GM12878 (cell line): ENCODE results near the gene FANCC. TPM values are rescaled to one million over a fixed set of nuclear protein-coding genes. Genes with fewer than 3 reads are reported as not detected.

Experiments used
- ATAC-seq: fragments of 200-7000 bp; cut with Tn5 transposase; 3 replicates; pipeline ENCODE4 v1.9.1; 2020; ENCODE audit warnings: mild to moderate bottlenecking, moderate library complexity
- BruUV-seq: library from RNA; stranded (reverse); fragments of 400-500 nt; replicated peaks from 2 replicates; lab custom pipeline; 2021; lab: Mats Ljungman, UMichigan
- CTCF ChIA-PET: fragments of 300-600 bp; sonication (Branson Sonifier 250); formaldehyde crosslinking; extraction: SDS; loops from one replicate; lab custom pipeline; 2021; ENCODE audit warnings: inconsistent platforms; lab: Yijun Ruan, JAX
- POLR2A ChIA-PET: fragments of 350-600 bp; formaldehyde crosslinking; extraction: SDS; loops from one replicate; lab custom pipeline; 2021; ENCODE audit warnings: inconsistent platforms; lab: Charles Lee
- RAD21 ChIA-PET: fragments of 300-600 bp; sonication (Branson Sonifier 250); formaldehyde crosslinking; loops from one replicate; lab custom pipeline; 2023; ENCODE audit warnings: antibody characterized with exemption; ENCODE audit not compliant: unreplicated experiment; lab: Charles Lee
- SMC1A ChIA-PET: fragments of 300-600 bp; sonication (Branson Sonifier 250); formaldehyde crosslinking; loops from one replicate; lab custom pipeline; 2023; ENCODE audit not compliant: unreplicated experiment, uncharacterized antibody; lab: Charles Lee
- DNase-seq: peaks from one replicate; pipeline ENCODE4 v3.0.0-alpha.2; 2011; ENCODE audit warnings: low read depth, low spot score
- FAIRE-seq: peaks from 3 replicates; lab custom pipeline; 2011; peaks lifted over from hg19 to GRCh38; lab: Jason Lieb, UNC
- H2AFZ ChIP-seq: 2 replicates; pipeline ENCODE4 v1.6.0; 2011; ENCODE audit warnings: low read depth, low read length, control low read depth; ENCODE audit not compliant: control insufficient read depth
- H3K27ac ChIP-seq: 2 replicates; pipeline ENCODE4 v1.5.1; 2011; ENCODE audit warnings: control low read depth; ENCODE audit not compliant: control insufficient read depth, insufficient read depth
- H3K27me3 ChIP-seq, 2 experiments: replicated peaks in 1 of 2; 2 replicates each; pipeline versions ENCODE4 v1.6.0 to v1.6.1; 2011; ENCODE audit warnings: low read length in 1 of 2; ENCODE audit not compliant: control insufficient read depth in 2 of 2, insufficient read depth in 2 of 2
- H3K36me3 ChIP-seq, 2 experiments: 2 replicates each; pipeline ENCODE4 v1.5.1; 2011; ENCODE audit warnings: low read length in 1 of 2; ENCODE audit not compliant: control insufficient read depth in 2 of 2, insufficient read depth in 2 of 2
- H3K4me1 ChIP-seq: 2 replicates; pipeline ENCODE4 v1.6.1; 2011; ENCODE audit warnings: mild to moderate bottlenecking, low read length, moderate library complexity, mixed read lengths; ENCODE audit not compliant: control insufficient read depth, insufficient read depth
- H3K4me2 ChIP-seq: 2 replicates; pipeline ENCODE4 v1.6.0; 2011; ENCODE audit warnings: control low read depth; ENCODE audit not compliant: control insufficient read depth, insufficient read depth
- H3K4me3 ChIP-seq: fragments of 200-600 bp; sonication (generic); 2 replicates; pipeline ENCODE4 v1.5.1; 2016
- H3K79me2 ChIP-seq: 2 replicates; pipeline ENCODE4 v1.6.0; 2011; ENCODE audit warnings: low read length; ENCODE audit not compliant: control insufficient read depth, insufficient read depth
- H3K9ac ChIP-seq: 2 replicates; pipeline ENCODE4 v1.8.0; 2011; ENCODE audit warnings: low read length, control low read depth, mixed read lengths; ENCODE audit not compliant: control insufficient read depth, insufficient read depth
- H3K9me3 ChIP-seq: replicated peaks from 3 replicates; pipeline ENCODE4 v1.5.1; 2011; ENCODE audit warnings: mild to moderate bottlenecking, low read length; ENCODE audit not compliant: control insufficient read depth, insufficient read depth
- H4K20me1 ChIP-seq: 2 replicates; pipeline ENCODE4 v1.6.0; 2011; ENCODE audit not compliant: control insufficient read depth, insufficient read depth
- LARP7 ChIP-seq: fragments of 450-650 bp; IDR thresholded peaks from 2 replicates; pipeline ENCODE4 v1.6.1; 2017; ENCODE audit warnings: mild to moderate bottlenecking
- NFYB ChIP-seq: IDR thresholded peaks from 2 replicates; pipeline ENCODE4 v1.6.1; 2011; ENCODE audit warnings: low read depth, mild to moderate bottlenecking, low read length, improper control_type of control experiment, moderate library complexity; ENCODE audit not compliant: insufficient read depth
- PAX5 ChIP-seq: IDR thresholded peaks from 2 replicates; pipeline ENCODE4 v1.6.1; 2011; ENCODE audit warnings: low read depth, low read length, borderline replicate concordance
- RAD21 ChIP-seq: IDR thresholded peaks from 2 replicates; pipeline ENCODE4 v1.6.1; 2011; ENCODE audit warnings: mild to moderate bottlenecking, low read depth, low read length, moderate library complexity; ENCODE audit not compliant: insufficient read depth
- ZNF24 ChIP-seq: fragments of 450-650 bp; IDR thresholded peaks from 2 replicates; pipeline ENCODE4 v1.6.1; 2017; ENCODE audit warnings: antibody characterized with exemption, mild to moderate bottlenecking
- WGBS: methylation state at CpG from one replicate; pipeline ENCODE4 v1.1.6; 2016; ENCODE audit warnings: low lambda C conversion rate; ENCODE audit not compliant: insufficient replicate concordance, insufficient coverage; ENCODE audit errors: missing lambda C conversion rate; 5-methylcytosine and 5-hydroxymethylcytosine counted together
- in situ Hi-C: fragments of 300-500 bp; cut with MboI; formaldehyde crosslinking; loops from 9 replicates; pipeline ENCODE4 v1.14.3; 2018; ENCODE audit warnings: mixed read lengths
- intact Hi-C: fragments of 100-400 bp; cut with micrococcal nuclease; formaldehyde crosslinking; loops from one replicate; pipeline ENCODE4 v1.14.2; 2022; ENCODE audit not compliant: unreplicated experiment
- polyA plus RNA-seq, 11 experiments: library from polyadenylated mRNA; depleted of rRNA in 4 of 11; unstranded in 6 of 11; stranded (reverse) in 5 of 11; fragments of >200 nt; fragmentation: Nextera tagmentation in 4 of 11; fragmentation: Illumina TruSeq in 1 of 11; extraction: Ambion mirVana in 4 of 11; extraction: Trizol in 1 of 11; gene quantifications; 1 replicate in 1 of 11; 2 replicates in 10 of 11; pipeline versions ENCODE4 v1.2.1 to v1.2.3, GENCODE V29; 2011 to 2016; ENCODE audit warnings: inconsistent platforms in 2 of 11, missing spikeins in 2 of 11, low read depth in 1 of 11
- total RNA-seq, 4 experiments: library from RNA; depleted of rRNA in 3 of 4; stranded (reverse); fragments of >200 nt in 3 of 4; fragmentation: Illumina TruSeq in 1 of 4; extraction: Trizol in 1 of 4; gene quantifications; 2 replicates each; pipeline versions ENCODE4 v1.2.1 to v1.2.3, GENCODE V29; 2013 to 2021
- TF ChIP-seq, protein P1 (sequence below): IDR thresholded peaks from 2 replicates; pipeline ENCODE4 v1.6.1; 2011; ENCODE audit warnings: low read depth, mild to moderate bottlenecking, low read length, moderate library complexity, borderline replicate concordance; ENCODE audit errors: extremely low read depth

FANCC gene
- total and polyA plus RNA-seq, 10 of the 15 experiments (the other 5 are each of a cell fraction or from before 2014, with no cell fraction given): 1.2 to 16.8 (median 10.5) TPM

GRCh38 chr9:95365766-95366165, 48.3 kb upstream of the FANCC start:
- H3K27ac ChIP-seq: no peak overlapping the region
- RAD21 ChIA-PET: no interaction called here
- H3K9ac ChIP-seq: no peak overlapping the region
- H2AFZ ChIP-seq: no peak overlapping the region
- no TSS peak for BruUV-seq
- no peaks in the 10 kb centered on the region for H3K9me3 ChIP-seq
- H3K4me2 ChIP-seq: no peak overlapping the region
- ATAC-seq (no peak), DNase-seq (no peak), FAIRE-seq (no peak)
- no peaks in the 10 kb centered on the region for H3K4me1 ChIP-seq
- H3K27me3 ChIP-seq: no peaks in the 10 kb centered on the region
- 46% methylated on average over 4 of the region's 4 CpGs for WGBS
- no peak overlapping the region for H3K4me3 ChIP-seq
- CTCF ChIA-PET: interaction anchor here (1.0 kb wide), 1 partner anchor 10 kb away, joined by 3 read pairs; no protein-coding TSS in a partner anchor
- no peak for TF ChIP-seq NFYB
- TF ChIP-seq LARP7: no peak
- no peak for TF ChIP-seq PAX5
- no peak for TF ChIP-seq ZNF24
- TF ChIP-seq, protein P1, sequence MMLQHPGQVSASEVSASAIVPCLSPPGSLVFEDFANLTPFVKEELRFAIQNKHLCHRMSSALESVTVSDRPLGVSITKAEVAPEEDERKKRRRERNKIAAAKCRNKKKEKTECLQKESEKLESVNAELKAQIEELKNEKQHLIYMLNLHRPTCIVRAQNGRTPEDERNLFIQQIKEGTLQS: no peak
- TF ChIP-seq RAD21: no peak
- no peaks in the 10 kb centered on the region; the same call in 1 of the 2 replicates for H4K20me1 ChIP-seq
- no peaks in the 10 kb centered on the region for H3K36me3 ChIP-seq
- no peaks in the 10 kb centered on the region for H3K79me2 ChIP-seq
- intact Hi-C loops (no loop called here), in situ Hi-C loops (no loop called here)
- POLR2A ChIA-PET: no interaction called here
- SMC1A ChIA-PET: interaction anchor here (1.6 kb wide), 1 partner anchor 16 kb away, joined by 4 read pairs; no protein-coding TSS in a partner anchor
